ENCODE measurements around the gene MMP3.

The MMP3 gene

DNA sequence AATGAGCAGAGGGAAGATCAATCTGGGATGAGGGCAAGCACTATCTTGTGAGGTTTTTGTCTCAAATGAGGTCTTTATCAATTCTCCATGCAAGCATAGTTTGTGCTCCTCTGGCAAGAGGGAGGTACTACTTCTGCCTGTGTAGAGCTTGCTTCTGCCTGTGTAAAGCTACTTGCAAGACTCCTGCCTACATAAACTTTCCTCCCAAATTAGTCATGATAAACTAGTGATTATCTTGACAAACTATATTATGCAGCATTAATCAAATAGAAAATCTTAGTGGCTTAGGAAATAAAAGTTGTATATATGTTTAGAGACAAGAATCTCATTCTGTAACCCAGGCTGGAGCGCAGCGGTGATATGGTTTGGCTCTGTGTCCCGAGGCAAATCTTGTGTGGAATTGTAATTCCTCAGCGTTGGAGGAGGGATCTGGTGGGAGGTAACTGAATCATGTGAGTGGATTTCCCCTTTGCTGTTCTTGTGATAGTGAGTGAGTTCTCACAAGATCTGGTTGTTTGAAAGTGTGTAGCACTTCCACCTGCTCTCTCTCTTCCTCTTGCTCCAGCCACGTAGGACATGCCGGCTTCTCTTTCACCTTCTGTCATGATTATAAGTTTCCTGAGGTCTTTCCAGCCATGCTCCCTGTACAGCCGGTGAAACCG, 54.9 kb downstream of the MMP3 start:
- DNase-seq = no peak

Data from retina (tissue), 1 donor.